NOMO-1 (cell line): ENCODE data around the gene NFE2L2.
"Not testable (repeated sequence)": the region's sequence is repeated elsewhere in the genome, so short reads cannot be mapped to it uniquely, and the experiment has no call there.

Experiments used
- DNase-seq, 2 experiments: peaks; one replicate each; lab custom pipeline; 2025; ENCODE audit not compliant: unreplicated experiment in 2 of 2; lab: John Stamatoyannopoulos, UW

Gene NFE2L2

GRCh38 chr2:177239932-177240630, 24.4 kb downstream of the NFE2L2 start:
- DNase-seq, result peak; percentile 98 to 99

- DNase-seq, result no peak
Observed at GRCh38 chr2:177239053-177239452, 25.5 kb downstream of the NFE2L2 start.

GRCh38 chr2:177237932-177238331, 26.6 kb downstream of the NFE2L2 start:
- no peak for DNase-seq

- no peak for DNase-seq
Observed at GRCh38 chr2:177235855-177236437, 28.6 kb downstream of the NFE2L2 start.

GRCh38 chr2:177234267-177234666, 30.3 kb downstream of the NFE2L2 start:
- no peak for DNase-seq

- no peak for DNase-seq
Observed at GRCh38 chr2:177232098-177232704, 32.3 kb downstream of the NFE2L2 start.

GRCh38 chr2:177231270-177231669, 33.3 kb downstream of the NFE2L2 start:
- no peak for DNase-seq

GRCh38 chr2:177229442-177230242, 34.9 kb downstream of the NFE2L2 start:
- no peak for DNase-seq

GRCh38 chr2:177225965-177226360, 38.6 kb downstream of the NFE2L2 start:
- no peak for DNase-seq

GRCh38 chr2:177223436-177223835, 41.1 kb downstream of the NFE2L2 start:
- DNase-seq, result not testable (repeated sequence)

- DNase-seq, result no peak
Observed at GRCh38 chr2:177221970-177222369, 42.6 kb downstream of the NFE2L2 start.

- no peak for DNase-seq
Observed at GRCh38 chr2:177221534-177221933, 43.0 kb downstream of the NFE2L2 start.

- not testable (repeated sequence) for DNase-seq
Observed at GRCh38 chr2:177219787-177220186, 44.7 kb downstream of the NFE2L2 start.

- DNase-seq, result no peak
Observed at GRCh38 chr2:177217247-177217843, 47.2 kb downstream of the NFE2L2 start.

GRCh38 chr2:177212891-177213856, 51.4 kb downstream of the NFE2L2 start:
- DNase-seq, result peak; percentile 81 to 93

- DNase-seq, result peak; percentile 94 to 98
Observed at GRCh38 chr2:177212106-177212890, 52.2 kb downstream of the NFE2L2 start, which contains the start of gene HNRNPA3. Gene HNRNPA3, plus strand, starts transcription at chr2:177212794. Its CDS starts 6 bp downstream, at chr2:177212800.

GRCh38 chr2:177211576-177212105, 52.9 kb downstream of the NFE2L2 start:
- DNase-seq, result peak in 1 of 2 experiments; percentile 35

- DNase-seq, result no peak
Observed at GRCh38 chr2:177211169-177211568, 53.4 kb downstream of the NFE2L2 start.

GRCh38 chr2:177207101-177207500, 57.4 kb downstream of the NFE2L2 start:
- no peak for DNase-seq
